ENCODE results near the gene PIEZO1. TPM values are rescaled to one million over a fixed set of nuclear protein-coding genes. Genes with fewer than 3 reads are reported as not detected.

PIEZO1 gene
- total RNA-seq, 1 donor from 2014 or later, result 17.8 TPM

DNA sequence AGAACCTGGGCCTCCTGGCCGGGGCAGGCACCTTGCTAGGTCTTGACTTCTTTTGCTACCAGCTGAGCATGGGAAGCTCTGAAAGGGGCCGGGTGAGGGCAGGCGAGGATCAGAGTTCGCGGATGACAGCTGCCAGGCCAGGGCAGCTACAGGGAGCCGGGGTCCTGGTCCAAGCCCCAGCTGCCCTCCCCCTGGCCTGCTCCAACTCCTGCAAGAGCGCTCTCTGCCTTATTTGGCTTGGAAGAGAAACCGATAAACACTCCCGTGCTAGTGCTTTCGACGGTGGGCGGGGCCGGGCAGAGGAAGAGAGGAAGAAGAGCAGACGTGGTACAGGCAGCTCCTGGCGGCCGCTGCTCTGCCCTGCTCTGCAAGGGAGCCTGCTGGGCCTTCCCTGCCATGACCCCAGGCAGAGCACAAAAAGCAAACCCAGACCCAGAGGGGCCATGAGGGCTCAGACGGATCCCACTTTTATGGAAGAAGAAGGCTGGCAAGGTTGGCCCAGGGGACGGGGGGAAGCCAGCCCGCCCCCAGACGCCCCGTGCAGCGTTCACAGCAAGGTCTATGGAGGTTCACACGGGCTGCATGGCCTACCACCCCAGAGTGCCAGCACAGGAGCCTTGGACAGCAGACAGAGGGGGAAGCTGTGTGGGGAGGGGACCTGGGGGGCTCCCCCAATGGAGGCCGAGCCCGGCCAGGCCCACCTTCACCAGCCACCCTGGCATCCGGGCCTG lies 25.6 kb downstream of the PIEZO1 start:
- Mint-ChIP-seq H3K4me3 (no peak overlapping the region), H3K27me3 (ENCODE audit: low read depth) (no peaks in the 10 kb centered on the region), H3K36me3 (ENCODE audit: low read depth) (no peaks in the 10 kb centered on the region), H3K27ac (ENCODE audit: unreplicated experiment) (peak overlapping the region; percentile 22), H3K9me3 (no peaks in the 10 kb centered on the region), H3K4me1 (peaks cover 24% of the 10 kb centered on the region)
- TF ChIP-seq, protein P1, sequence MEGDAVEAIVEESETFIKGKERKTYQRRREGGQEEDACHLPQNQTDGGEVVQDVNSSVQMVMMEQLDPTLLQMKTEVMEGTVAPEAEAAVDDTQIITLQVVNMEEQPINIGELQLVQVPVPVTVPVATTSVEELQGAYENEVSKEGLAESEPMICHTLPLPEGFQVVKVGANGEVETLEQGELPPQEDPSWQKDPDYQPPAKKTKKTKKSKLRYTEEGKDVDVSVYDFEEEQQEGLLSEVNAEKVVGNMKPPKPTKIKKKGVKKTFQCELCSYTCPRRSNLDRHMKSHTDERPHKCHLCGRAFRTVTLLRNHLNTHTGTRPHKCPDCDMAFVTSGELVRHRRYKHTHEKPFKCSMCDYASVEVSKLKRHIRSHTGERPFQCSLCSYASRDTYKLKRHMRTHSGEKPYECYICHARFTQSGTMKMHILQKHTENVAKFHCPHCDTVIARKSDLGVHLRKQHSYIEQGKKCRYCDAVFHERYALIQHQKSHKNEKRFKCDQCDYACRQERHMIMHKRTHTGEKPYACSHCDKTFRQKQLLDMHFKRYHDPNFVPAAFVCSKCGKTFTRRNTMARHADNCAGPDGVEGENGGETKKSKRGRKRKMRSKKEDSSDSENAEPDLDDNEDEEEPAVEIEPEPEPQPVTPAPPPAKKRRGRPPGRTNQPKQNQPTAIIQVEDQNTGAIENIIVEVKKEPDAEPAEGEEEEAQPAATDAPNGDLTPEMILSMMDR (conservative IDR thresholded peaks at IDR 0.05), result no peak
- no peak for DNase-seq (ENCODE audit: low read depth, low spot score)

DNA sequence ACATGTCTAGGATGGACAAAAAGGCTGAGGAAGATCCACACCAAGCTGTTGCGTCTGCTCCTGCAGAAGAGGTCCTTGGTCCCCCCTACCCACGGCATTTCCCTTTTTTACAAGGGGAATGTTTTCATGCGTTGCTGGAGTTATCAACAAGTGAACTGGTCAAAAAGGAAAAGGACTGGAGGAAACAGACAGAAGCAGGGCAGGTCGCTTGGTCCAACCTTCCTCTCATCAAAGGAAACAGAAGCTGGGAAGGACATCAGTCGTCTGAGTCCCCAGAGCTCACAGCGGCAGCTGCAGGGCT lies 26.1 kb downstream of the PIEZO1 start:
- H3K4me3 Mint-ChIP-seq, result no peak overlapping the region

DNA sequence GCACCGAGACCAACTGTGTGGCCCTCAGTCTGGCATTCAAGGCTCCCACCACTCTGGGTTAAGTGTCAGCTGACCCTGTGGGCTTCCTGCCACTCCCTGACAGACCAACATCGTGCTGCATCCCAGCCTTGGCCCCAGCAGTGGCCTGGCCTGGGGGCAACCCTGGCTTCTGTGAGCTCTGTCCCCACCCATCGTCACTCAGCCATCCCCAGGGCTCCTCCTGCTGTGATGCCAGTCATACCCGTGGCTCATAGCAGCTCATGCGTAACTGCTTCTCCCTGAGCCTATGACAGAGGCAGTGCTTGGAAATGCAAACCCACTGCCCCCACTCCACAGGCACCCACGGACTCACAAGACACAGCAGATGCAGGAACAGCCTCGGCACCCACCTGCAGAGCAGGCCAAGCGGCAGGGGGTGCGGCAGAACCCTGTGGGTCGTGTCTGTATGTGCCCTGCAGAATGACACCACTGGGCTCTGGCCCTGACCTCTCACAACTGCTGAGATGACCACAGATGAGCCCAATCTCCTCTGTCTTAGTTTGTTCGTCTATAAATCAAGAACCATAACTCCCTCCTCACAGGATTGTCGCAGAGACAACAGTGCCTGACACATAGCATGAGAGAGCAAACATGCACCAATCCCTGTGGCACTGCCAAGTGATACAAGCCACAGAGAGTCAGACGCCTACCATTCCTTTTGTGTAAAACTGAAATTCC lies 26.6 kb downstream of the PIEZO1 start:
- TF ChIP-seq, protein P1 (conservative IDR thresholded peaks at IDR 0.05), result no peak
- no peak for DNase-seq (ENCODE audit: low read depth, low spot score)
- Mint-ChIP-seq H3K27me3 (ENCODE audit: low read depth) (no peaks in the 10 kb centered on the region), H3K4me1 (peaks cover 19% of the 10 kb centered on the region), H3K4me3 (no peak overlapping the region), H3K9me3 (no peaks in the 10 kb centered on the region), H3K27ac (ENCODE audit: unreplicated experiment) (no peak overlapping the region), H3K36me3 (ENCODE audit: low read depth) (no peaks in the 10 kb centered on the region)

More for the DNA sequence above, 26.1 kb downstream of the PIEZO1 start:
- TF ChIP-seq, protein P1 (conservative IDR thresholded peaks at IDR 0.05), result no peak
- no peaks in the 10 kb centered on the region for H3K27me3 Mint-ChIP-seq (ENCODE audit: low read depth)
- no peak for DNase-seq (ENCODE audit: low read depth, low spot score)
- no peaks in the 10 kb centered on the region for H3K36me3 Mint-ChIP-seq (ENCODE audit: low read depth)
- peaks cover 24% of the 10 kb centered on the region for H3K4me1 Mint-ChIP-seq
- no peaks in the 10 kb centered on the region for H3K9me3 Mint-ChIP-seq
- no peak overlapping the region for H3K27ac Mint-ChIP-seq (ENCODE audit: unreplicated experiment)

DNA sequence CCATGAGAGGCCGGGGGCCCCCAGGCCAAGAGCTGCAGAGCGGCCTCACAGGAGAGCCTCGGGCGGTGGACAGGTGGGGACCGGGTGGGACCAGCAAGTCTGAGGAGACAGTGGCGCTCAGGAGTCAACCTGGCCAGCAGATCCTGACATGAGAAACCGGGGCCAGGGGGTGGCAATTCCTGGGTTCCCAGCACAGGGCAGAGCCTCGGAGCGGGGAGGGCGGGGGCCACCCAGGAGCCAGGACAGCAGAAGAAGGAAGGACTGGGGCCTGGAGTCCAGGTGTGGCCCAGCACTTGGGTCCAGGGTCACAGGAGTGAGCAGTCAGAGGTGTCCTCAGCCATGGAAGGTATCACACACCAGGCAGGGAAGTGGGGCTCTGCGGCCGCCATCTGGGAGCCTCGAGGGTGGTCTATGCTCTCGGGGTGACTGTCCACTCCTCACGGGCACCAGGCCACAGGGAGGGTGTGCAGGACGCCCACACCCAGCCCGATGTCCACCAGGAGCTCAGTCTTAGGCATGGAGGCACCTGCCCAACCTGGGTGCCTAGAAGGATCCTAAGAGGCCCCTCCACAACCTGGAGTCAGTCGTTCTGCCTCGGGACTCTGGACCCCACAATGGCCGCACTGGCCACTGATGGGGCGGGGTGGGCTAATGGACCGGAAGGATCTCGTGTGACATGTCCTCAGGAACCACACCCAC lies 29.1 kb downstream of the PIEZO1 start:
- Mint-ChIP-seq H3K36me3 (ENCODE audit: low read depth) (no peaks in the 10 kb centered on the region), H3K4me3 (no peak overlapping the region), H3K27ac (ENCODE audit: unreplicated experiment) (no peak overlapping the region), H3K27me3 (ENCODE audit: low read depth) (no peaks in the 10 kb centered on the region), H3K4me1 (peaks cover 15% of the 10 kb centered on the region), H3K9me3 (no peaks in the 10 kb centered on the region)
- TF ChIP-seq, protein P1 (conservative IDR thresholded peaks at IDR 0.05), result no peak
- DNase-seq (ENCODE audit: low read depth, low spot score), result no peak

DNA sequence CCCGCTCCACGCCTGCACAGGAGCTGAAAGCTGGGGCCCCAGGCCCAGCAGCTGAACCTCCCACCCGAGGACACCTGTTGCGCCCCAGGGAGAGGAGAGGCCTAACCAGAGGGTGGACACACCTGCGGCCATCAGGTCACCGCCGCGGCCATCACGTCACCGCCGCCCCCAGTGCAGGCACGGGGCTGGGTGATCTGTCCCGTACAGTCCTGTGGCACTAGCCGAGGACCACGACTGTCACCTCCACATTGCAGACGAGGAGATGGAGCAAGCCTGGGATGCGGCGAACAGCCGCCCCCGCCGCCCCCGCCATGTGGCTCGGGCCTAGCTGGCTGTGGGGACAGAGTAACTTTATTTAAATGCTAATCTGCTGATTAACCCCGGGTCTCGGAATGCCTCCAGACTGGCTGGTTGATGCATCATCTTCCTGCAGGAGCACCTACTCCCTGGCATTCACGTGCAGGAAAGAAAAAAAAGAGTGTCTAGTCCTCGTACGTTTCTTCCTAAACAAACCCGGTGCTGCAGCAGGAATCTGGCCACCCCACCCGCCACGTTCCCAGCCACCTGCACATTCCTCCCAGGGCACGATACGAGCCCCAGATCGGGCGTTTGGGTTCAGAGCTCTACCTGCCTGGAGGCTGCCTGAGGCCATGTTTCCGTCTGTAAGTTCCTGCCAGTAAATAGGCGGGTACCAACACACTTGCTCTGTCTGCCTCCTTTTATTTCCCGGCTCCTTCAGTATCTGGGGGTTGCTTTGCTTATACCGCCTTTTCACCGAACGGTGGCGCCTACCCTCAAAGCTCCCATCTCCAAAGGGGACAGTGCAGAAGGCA lies 29.9 kb downstream of the PIEZO1 start:
- Mint-ChIP-seq H3K9me3 (no peaks in the 10 kb centered on the region), H3K36me3 (ENCODE audit: low read depth) (no peaks in the 10 kb centered on the region), H3K4me3 (no peak overlapping the region), H3K4me1 (peaks cover 15% of the 10 kb centered on the region), H3K27ac (ENCODE audit: unreplicated experiment) (no peak overlapping the region), H3K27me3 (ENCODE audit: low read depth) (no peaks in the 10 kb centered on the region)
- TF ChIP-seq, protein P1 (conservative IDR thresholded peaks at IDR 0.05), result peak; percentile 56
- DNase-seq (ENCODE audit: low read depth, low spot score), result no peak

Measured in neural crest cell (in vitro differentiated cells).